SW480 (cell line): ENCODE data around the gene NTNG2.

Experiments used
- DNase-seq: peaks from one replicate; pipeline ENCODE4 v3.0.0-alpha.2; 2016; ENCODE audit warnings: low spot score

NTNG2 gene

DNA sequence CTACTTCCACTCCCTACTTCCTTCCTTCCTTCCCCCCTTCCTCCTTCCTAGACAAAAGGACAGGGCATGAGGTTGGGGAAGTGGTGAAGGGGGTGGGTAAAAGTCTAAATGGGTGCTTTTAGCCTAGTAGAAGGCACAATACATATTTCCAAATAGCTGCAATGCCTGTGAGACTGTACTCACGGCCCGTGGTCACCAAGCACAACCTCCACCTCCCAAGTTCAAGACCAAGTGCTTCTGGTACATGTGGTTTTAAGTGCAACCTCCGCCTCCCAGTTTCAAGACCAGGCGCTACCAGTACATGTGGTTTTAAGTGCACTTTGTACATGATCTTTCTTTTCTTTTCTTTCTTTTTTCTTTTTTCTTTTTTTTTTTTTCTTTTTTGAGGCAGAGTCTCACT lies 14.5 kb upstream of the NTNG2 start:
- no peak for DNase-seq

DNA sequence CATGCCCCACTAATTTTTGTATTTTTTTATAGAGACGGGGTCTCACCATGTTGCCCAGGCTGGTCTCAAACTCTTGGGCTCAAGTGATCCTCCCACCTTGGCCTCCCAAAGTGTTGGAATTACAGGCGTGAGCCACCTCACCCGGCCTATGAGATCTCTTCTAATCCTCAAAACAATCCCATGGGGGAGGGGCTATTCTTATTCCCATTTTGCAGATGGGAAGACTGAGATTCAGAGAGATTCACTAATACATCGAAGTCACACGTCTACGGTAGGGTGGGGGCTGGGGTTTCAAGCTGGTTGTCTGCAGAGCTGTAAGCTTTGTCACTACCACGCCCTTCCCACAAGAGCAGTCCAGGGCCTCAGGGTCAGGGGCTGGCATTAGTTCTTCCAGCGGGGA lies 14.0 kb upstream of the NTNG2 start:
- no peak for DNase-seq

DNA sequence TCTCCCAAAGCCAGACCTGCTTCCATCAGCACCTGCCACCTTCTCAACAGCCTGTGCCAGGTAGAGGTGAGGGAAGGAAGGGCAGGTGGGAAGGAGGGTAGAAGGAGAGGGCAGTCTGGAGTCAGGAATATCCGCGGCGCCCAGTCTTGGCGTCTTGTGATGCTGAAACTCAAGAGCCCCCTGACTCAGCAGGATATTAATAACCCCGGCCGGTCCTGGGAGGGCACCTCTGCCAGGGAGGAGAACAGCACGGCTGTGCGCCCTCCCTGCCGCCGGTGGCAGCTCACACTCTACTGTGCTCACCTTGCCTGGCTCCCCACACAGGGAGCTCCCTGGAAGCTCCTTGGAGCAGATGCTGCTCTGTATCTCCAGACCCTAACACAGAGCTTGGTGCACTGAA lies 11.6 kb upstream of the NTNG2 start:
- no peak for DNase-seq

DNA sequence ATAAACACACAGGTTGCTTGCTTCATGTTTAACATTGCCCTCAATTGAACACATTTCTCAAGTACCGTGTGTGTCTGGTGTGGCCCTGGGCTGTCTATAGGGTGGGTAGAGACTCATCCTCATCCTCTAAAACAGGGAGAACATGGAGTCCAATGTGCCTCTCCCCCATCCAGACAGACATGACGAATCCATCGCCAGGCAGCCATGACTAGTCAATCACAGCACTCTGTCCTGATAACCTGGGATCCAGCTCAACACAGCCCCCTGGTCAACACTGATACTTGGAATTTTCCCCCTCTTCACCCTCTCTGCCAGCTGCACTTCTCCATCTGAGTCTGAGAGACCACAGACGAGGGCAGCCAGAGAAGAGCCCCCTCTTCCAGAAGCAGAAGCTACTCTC lies 10.7 kb upstream of the NTNG2 start:
- no peak for DNase-seq

DNA sequence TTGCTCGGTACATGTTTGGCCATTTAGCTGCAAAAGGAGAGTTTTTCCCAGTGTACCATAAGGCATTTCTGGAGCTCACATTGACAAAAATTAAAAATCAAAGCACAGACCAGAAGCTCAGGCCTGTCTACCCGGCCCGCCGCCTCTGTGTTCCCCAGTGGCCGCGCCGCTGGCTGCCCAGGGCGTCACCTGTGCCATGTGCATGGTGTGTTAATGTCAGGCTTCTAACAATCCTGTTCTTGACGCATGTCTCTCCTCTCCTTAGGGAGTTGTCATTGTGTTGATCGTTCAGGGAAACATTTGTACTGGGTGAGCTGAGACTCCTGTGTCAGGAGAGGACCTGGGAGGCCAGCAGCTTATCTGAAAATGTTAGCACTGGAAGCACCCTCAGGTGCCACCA lies 9.6 kb upstream of the NTNG2 start:
- DNase-seq = no peak

DNA sequence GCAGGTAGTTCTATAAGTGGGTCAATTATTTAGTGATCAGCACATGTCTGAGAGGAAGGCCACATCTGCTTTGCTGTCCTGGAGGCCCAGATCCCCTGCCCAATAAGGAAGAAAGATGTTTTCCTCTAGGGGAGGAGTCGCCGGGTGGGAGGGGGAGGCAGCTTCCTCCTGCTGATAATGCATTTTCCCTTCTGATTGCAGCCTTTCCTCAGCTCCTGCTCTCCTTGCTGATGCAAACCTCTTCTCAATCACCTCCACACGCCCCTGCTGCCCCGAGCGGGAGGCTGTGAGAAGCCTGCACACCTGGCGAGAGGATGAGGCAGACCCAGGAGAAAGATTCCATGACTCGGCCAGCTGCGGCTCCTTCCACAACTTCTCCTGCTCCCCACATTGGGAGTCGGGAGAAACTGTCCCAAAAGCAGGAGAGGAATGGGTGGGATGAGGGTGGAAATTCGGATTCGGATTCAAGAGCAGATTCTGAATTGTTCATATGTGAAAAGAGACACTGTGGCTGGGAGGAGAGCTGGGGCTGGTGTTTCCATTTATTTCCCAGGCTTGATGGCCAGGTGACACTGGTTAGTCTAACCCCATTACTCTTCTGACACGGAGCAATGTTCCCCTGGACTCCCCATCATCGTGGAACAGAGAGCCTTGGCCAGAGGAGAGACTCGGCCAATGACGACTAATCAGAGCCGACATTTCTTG lies 6.8 kb upstream of the NTNG2 start:
- no peak for DNase-seq

DNA sequence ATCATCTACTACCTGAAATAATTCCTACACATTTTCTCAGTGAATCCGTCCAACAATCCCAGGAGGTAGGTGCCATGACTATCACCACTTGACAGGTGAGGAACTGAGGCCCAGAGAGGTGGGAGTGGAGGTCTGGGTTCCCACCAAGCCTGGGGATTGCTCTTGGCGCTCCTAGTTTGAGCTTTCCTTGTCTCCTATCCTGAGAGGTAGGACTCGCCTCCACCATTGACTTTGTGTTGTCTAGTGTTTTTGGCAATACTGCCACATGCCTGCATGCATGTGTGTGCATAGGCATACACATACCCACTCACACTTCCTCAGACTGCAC lies 6.3 kb upstream of the NTNG2 start:
- no peak for DNase-seq

DNA sequence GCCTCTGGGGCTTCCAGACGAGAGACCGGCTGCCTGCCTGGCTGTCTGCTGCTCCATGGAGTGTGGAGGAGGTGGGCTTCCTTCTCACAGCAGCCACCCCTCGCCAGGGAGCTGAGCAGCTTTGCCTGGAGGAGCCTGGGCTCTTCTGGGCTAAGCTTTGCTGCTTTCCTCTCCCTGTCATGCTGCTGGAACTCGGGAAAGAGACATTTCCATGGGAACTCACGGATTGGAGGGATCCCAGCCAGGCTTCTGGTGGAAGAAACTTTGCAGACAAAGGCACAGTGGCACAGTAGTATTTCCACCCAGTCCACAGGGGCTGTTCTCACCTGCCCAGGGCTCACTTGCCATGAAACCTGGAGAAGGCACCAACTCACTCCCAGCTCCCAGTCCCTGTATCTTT lies 5.6 kb upstream of the NTNG2 start:
- DNase-seq = no peak

DNA sequence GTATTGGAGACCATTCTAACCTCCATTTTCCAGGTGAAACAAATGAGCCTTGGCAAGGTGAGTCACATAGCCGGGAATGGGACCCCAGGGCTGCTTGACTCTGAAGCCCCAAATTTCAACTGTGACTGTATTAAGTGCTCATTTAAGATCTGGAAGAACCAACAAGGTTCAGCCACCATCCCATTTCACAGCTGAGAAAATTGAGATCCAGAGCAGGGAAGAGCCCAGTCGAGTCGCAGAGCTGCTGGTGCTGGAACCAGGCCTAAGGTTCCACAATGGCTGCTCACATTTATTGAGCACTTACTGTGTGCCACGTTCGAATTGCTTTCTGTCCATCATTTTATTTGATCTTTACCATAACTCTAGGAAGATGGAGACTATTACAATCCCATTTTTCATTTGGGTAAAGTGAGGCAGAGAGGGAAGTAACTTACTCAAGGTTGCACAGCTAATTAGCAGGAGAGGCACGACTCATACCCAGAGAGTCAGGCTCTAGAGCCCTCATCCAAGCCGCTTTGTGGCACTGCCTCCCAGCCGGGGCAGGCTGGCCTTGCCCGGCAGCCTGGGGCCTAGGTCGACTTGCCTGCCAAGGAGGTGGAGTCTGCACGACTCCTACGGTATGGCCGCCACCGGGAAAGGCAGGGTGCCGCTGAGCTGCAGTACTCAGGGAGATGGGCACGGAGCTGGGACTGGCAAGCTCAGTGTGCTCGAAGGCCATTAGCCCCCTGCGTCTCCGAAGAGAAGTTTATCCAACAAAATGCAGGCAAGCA lies 4.3 kb upstream of the NTNG2 start:
- DNase-seq = no peak

DNA sequence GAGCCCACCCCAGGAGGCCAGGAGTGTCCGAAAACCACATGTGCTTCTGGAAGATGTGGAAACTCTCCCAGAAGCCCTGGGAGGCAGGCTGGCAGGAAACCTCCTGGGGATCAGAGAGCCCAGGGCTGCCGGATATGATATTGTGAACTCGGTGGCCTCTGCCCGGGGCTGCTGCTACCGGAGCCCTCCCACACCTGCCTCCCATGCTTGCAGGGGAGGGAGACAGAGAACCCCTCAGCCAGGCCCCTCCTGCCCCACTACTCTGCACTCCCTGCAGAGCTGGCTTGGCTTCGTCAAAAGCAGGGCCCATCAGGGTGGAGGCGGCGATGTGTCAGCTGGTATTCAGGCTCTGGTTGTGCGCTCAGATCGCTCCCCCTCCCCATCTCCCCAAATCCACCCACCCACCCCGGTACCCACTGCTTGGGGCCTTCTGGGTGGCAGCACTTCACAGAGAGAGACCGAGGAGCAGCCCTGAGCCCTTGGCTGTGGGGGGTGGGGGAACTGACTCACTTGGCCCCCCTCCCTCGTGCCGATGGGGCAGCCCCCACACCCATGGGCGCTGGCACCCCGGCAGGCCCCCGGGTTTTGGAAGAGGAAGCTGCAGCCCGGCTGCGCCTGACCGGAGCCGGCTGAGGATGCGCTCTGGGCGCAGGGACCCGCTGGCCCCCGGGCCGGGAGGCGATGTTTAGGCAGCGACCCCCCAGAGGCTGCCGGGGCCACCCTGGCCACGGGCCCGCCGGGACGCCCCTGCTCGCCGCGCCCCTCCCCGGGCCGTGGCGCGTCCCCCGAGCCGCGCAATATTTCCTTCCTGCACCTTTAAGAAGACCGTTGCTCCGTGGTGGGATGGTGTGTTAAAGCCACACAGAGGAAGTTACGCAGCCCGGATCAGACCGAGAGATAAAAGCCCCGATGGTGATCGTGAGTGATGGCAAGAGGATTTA lies 786 bp upstream of the NTNG2 start:
- peak; percentile 73 for DNase-seq

DNA sequence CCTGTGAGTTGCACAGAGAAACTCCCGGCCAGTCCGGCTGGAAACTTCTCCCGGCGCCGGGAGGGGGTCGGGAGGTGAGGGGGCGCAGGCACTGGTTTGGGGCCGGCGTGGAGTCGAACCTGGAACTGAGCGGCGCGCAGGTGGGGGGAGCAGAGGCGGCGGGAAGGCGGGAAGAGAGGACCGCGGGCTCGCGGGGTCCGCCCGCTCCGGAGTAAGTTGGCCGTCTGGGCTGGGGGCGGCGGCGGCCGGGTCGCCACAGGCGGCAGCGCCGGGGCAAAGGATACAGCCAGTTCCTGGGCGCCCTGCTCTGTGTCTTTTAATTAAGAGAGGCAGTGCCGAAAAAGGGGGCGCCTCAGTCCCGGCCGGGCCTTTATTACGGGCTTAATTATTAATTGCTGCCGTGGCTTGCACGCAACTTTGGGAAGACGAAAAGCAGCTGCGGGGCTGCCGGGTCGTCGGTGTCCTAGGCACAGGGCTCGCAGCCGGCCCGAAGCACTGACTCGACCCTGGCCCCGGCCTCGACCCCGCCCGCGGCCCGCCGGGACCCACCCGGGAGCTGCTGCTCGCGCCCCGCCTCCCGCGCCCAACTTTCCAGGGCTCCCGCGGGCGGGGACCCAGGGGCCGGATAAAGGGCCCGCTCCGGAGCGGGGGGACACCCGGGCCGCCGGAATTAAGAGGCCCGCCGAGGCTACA lies 1.1 kb downstream of the NTNG2 start:
- DNase-seq = no peak

DNA sequence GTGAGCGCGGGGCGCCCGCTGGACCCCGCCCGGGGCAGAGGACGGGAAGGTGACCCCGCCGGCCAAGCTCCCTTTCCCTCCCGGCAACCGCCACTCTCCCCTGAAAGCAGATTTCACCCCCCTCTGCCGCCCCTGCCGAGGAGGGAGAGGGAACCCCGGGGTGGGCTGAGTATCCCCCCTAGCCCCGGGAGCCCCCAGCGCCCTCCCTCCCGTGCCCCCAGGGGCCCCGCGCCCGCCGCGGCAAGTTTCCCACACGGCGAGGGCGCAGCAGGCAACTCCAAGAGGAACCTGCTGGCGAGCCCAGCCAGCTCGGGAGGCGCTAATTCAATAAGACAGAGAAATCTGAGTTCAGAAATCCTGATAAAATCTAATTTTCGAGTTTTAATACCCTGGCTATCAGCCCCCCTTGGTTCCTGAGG lies 1.6 kb downstream of the NTNG2 start:
- DNase-seq = no peak

DNA sequence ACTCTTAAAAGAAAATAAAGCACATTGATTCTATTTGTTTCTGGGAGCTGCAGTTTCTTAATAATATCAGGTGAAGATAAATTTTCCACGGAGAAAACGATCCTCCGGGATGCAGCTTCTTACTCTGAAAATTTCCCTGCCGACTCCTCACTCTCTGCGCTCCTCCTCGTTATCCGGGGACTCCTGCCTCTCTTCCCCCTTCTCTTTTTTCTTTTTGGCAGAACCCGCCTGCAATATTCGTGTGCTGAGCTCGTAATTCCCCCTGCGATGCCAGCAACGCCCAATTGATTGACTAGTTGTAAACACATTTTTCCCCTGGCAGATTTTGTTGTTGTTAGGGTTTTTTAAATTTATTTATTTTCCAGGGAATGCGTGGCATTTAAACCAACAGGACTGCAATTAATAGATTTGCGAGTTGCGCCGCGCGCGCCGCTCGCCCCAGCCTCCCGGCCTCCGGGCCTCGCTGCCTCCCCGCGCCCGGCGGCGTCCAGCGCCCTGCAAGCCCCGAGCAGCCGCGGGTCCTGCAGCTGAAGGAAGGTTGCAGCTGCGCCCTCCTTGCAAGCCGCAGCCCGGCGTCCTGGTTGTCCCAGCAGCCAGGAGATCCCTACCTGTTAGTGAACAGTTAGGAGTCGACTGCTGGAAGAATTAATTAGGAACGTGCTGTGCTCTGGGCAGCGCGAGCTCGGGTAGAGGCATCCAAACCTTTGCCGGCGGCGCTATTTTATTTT lies 2.2 kb downstream of the NTNG2 start:
- DNase-seq = no peak

DNA sequence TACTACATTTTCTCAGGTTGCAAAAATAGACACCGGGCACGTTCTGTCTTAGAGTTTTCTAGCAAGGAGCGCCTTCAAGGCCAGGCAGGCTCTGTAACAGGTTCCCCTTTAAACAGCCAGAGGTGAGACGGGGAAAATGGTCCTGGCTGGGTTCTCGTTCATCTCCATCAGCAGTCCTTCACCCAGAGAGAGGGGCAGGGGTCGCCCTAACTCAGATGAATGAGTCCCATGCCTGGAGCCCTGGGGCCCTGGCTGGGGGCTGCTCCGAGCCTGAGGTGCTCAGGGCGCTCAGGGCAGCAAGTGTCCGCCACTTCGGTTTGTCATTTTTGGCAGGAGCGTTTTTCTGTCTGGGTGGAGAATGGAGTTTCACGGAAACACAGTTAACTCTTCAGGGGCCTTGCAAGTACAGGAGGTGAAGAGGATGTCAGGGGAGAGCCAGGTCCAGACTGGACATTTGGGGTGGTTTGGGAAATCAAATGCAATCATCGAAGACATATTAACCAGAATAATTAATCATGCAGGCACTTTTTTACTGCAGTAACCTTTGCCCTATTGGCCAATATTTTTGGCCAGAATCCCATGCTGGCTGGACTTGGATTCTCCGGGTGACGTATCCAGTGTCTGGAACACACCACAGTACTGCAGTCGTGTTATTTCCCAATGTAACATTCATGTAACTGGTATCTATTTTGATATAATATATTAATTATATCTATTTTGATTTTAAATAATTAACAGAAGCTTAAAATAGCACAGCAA lies 2.9 kb downstream of the NTNG2 start:
- DNase-seq = no peak

DNA sequence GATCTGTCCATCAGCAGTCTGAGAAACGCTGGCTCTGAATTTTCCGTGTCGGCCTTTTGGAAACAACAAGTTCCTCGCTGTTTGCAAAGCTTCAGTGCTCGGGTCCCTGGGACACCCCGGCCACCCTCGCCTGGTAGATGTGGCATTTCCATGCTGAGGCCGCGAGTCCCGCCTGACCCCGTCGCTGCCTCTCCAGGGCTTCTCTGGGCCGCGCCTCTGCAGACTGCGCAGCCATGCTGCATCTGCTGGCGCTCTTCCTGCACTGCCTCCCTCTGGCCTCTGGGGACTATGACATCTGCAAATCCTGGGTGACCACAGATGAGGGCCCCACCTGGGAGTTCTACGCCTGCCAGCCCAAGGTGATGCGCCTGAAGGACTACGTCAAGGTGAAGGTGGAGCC lies 4.7 kb downstream of the NTNG2 start:
- no peak for DNase-seq

DNA sequence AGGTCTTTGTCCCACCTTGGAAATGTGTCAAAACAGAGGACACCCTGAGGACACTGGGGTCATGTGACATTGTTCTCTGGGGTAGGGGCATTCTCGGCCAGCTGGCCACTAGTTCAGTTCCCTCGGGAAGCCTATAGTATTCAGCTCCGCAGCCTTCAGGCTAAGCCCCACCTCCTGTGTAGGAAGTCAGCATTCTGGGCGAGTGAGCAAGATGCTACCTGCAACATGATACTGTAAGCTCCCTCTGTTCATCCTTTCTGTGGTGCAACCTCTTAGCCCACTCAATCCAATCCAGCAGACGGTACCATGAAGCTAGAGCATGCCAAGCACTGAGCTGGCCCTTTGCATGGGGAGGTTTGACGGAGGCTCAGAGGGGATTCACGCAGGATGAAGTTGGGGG lies 5.3 kb downstream of the NTNG2 start:
- no peak for DNase-seq

DNA sequence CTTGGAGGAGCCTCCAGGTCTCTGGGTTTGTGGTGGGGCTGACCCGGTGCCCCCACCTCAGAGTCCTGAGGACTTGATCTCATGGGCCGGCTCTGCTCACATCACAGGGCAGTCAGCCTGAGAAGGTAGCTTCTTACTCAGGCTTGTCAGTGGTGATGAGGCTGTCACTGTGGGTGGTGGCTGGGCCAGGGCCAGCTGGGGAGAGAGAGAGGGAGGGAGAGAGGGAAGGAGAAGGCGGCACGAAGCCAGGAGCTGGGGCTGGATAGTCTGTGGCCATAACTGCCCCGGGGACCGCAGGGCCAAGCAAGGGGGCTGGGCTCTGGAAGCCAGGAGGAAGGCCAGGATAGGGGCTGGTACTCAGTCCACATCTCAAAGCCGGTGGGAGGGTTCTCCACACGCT lies 6.5 kb downstream of the NTNG2 start:
- DNase-seq = no peak

DNA sequence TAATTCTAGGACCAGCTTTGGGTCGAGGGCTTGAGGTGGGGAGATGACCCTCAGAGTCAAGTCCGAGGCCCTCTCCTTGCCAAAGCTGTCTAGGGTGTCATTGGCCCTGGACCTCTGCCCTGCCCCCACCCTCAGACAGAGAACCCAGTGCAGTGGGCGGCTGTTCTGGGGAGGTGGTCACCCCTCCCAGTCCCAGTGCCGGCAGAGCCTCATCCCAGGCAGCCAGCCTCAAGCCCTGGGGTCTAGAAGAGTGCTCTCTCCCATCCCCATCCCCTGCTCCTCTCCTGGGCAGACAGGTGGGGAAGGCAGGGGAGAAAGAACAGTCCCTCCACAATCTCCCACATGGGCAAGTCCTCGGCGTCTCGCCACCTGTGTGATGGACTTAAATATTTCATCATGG lies 7.0 kb downstream of the NTNG2 start:
- no peak for DNase-seq

DNA sequence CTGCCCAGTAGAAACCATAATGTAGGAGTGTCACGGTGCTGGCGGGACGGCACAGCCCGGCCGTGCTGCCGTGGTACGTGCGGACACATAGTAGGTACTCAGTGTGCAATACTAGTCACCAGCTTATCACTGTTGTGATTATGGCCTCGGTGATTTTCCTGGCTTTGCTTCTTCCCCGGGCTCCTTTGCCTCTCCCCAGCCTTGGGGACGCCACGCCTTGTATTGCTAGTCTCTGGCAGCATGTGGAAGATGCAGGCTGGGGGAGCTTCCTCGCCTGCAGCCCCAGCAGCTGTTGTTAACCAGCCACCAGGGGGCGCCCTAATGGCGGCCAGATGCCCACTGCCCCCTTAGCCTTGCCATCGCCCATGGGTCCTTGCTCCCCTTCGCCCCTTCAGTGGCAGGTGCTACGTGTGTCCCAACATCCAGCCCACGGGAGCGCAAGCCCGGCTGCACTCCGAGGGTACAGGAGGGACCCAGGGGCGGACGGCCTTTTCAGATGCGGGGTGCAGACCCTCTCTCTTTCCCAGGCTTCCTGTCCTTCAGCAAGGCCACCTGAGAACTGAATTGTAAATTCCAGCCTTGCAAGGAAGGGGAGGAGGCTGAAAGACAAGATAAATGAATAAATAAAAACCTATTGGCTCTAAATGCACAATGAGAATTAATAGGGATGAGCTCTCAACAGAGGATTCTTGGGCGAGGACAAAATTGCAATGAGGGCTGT lies 8.0 kb downstream of the NTNG2 start:
- DNase-seq = peak; percentile 57

DNA sequence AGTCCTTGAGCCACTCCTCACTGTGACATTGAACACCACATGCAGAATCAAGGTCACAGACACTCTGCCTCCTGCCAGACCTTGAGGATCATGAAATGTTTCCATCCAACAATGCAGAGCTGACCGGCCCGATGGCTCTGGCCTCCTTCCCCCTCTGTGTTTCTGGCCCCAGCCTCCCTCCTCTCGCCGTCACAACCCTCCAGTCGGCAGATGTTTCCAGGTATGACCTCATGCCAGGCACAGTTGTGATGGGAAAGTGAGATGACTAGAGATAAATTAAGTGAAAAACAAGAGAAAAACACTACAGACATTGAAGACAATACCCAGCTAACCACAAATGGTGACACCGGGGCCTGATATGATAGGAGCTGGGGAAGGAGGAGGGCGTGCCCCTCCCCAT lies 9.8 kb downstream of the NTNG2 start:
- DNase-seq = no peak
